HUES64 (cell line): Measurements from ENCODE around the gene TP53BP2.
A peak's percentile ranks its signal among the peaks of the same experiment; 100 is the strongest.
"Not testable (repeated sequence)": the region's sequence is repeated elsewhere in the genome, so short reads cannot be mapped to it uniquely, and the experiment has no call there.

Experiments used
- H3K27ac ChIP-seq: 2 replicates; pipeline ENCODE4 v1.7.0; 2013; ENCODE audit warnings: low read depth, low read length, inconsistent platforms
- H3K27me3 ChIP-seq: 2 replicates; pipeline ENCODE4 v1.6.1; 2013; ENCODE audit warnings: mild to moderate bottlenecking, low read length; ENCODE audit not compliant: insufficient read depth
- H3K36me3 ChIP-seq: 2 replicates; pipeline ENCODE4 v1.6.1; 2013; ENCODE audit warnings: mild to moderate bottlenecking, low read length; ENCODE audit not compliant: insufficient read depth
- H3K4me1 ChIP-seq: 2 replicates; pipeline ENCODE4 v1.6.1; 2013; ENCODE audit warnings: mild to moderate bottlenecking, low read length, moderate library complexity; ENCODE audit not compliant: insufficient read depth
- H3K4me3 ChIP-seq: 2 replicates; pipeline ENCODE4 v1.5.1; 2013; ENCODE audit warnings: mild to moderate bottlenecking, low read length, moderate library complexity
- H3K9ac ChIP-seq: 2 replicates; pipeline ENCODE4 v1.6.1; 2013; ENCODE audit warnings: mild to moderate bottlenecking, low read depth, low read length
- H3K9me3 ChIP-seq: 2 replicates; pipeline ENCODE4 v1.6.1; 2013; ENCODE audit warnings: low read depth, low read length; ENCODE audit not compliant: insufficient read depth
- WGBS: fragments of 150-250, 120-280 bp; methylation state at CpG from one replicate; pipeline ENCODE4 v1.1.7; 2013; ENCODE audit warnings: missing lambda C conversion rate; 5-methylcytosine and 5-hydroxymethylcytosine counted together

The TP53BP2 gene

DNA sequence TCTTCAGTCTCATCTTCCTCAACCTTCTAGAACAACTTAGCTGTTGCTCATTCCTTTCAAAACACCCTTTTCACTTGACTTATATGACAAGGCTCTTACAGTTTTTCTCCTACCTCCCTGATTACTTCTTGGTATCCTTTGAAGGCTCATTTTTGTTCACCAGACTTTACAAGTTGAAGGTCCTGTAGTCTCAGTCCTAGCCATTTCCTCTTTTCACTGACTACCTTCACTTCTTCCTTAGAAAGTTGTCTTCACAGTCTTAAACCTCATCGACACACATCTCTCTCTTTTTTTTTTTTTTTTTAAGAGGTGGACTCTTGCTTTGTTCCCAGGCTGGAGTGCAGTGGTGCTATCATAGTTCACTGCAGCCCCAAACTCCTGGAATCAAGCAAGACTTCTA lies 6.6 kb upstream of the TP53BP2 start:
- 100% methylated on average over 1 of the region's 1 CpG for WGBS
- H3K27ac ChIP-seq = no peak overlapping the region
- H3K4me1 ChIP-seq = no peaks in the 10 kb centered on the region
- H3K27me3 ChIP-seq = no peaks in the 10 kb centered on the region
- no peak overlapping the region for H3K4me3 ChIP-seq
- no peaks in the 10 kb centered on the region for H3K9me3 ChIP-seq
- no peak overlapping the region for H3K9ac ChIP-seq
- H3K36me3 ChIP-seq = no peaks in the 10 kb centered on the region

DNA sequence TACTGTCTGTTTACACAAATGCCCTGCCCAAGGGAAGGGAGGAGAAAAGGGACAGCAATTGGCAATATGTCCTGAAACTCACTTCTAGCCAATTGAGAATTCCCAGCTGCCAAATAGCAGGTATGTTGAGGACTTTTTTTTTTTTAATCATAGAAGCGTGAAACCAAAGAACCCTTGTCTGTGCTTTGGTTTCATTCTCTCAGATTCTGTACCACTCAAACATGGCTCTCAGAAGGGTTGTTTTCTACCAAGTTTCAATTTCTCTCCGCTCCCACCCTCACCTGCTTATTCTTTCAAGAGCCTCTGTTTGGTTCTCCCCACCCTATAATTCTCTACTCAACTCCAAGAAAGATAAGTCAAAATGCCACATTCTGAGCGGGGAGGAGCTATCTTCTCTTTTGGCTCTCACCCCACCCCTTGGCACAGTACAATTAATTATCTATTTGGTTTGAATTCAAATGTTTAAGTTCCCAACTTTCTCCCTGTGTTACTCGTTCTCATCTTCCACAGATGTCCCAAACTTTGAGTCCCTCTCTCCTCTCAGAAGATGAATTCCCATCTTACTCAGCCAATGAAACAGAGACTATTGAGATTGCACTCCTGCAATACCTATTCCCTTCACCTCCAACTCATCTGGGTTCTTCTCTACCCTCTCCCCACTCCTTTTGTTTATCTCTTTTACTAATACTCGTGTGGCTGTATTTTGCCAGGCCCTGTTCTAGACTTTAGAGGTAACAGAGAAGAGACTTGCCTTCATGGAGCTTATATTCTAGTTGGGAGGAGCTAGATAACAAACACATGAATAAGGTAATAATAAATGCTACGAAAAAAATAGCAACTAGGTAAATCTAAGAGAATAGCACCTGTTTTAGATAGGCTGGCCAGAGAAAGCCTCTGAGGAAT lies 3.9 kb upstream of the TP53BP2 start:
- Histone ChIP-seq H3K27me3 (no peaks in the 10 kb centered on the region), H3K9me3 (no peaks in the 10 kb centered on the region), H3K9ac (no peak overlapping the region), H3K4me1 (peaks cover 5% of the 10 kb centered on the region; the same call in 1 of the 2 replicates), H3K27ac (no peak overlapping the region), H3K36me3 (no peaks in the 10 kb centered on the region), H3K4me3 (no peak overlapping the region)
- WGBS = 91% methylated on average over 6 of the region's 6 CpGs

DNA sequence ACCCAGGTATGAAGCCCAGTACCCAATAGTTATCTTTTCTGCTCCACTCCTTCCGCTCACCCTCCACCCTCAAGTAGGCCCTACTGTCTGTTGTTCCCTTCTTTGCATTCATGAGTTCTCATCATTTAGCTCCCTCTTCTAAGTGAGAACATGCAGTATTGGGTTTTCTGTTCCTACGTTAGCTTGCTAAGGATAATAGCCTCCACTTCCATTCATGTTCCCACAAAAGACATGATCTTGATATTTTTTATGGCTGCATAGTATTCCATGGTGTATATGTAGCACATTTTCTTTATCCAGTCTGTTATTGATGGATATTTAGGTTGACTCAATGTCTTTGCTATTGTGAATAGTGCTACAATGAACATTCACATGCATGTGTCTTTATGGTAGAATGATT lies 2.8 kb upstream of the TP53BP2 start:
- no peak overlapping the region for H3K4me3 ChIP-seq
- H3K36me3 ChIP-seq = no peaks in the 10 kb centered on the region
- H3K9me3 ChIP-seq = no peaks in the 10 kb centered on the region
- H3K4me1 ChIP-seq = peaks cover 14% of the 10 kb centered on the region; the same call in 1 of the 2 replicates
- 89% methylated on average over 1 of the region's 2 CpGs for WGBS
- no peak overlapping the region for H3K27ac ChIP-seq
- no peak overlapping the region for H3K9ac ChIP-seq
- no peaks in the 10 kb centered on the region for H3K27me3 ChIP-seq

DNA sequence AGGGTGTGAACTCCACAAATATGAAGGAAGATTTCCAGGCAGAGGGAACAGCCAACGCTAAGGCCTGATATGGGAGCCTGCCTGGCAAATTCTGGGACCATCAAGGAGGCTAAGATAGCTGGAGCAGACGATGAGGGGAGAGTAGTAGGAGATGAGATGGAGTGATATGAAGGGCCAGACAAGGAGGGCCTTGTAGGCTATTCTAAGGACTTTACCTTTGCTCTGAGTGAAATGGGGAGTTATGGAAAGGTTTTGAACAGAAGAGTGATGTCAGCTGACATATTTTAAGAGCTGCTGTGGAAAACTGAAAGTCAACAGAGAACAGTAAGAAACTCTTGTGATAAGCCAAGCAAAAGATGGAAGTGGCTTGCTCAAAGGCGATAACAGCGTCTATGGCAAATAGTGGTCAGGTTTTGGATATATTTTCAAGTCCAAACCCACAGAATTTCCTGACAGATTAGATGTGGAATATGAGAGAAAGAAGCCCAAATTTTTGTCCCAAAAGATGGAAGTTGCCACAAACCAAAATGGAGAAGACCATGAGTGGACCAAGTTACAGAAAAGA lies 2.1 kb upstream of the TP53BP2 start:
- WGBS = 94% methylated on average over 4 of the region's 4 CpGs
- H3K4me3 ChIP-seq = no peak overlapping the region
- H3K9me3 ChIP-seq = no peaks in the 10 kb centered on the region
- H3K27me3 ChIP-seq = no peaks in the 10 kb centered on the region
- H3K27ac ChIP-seq = no peak overlapping the region
- H3K4me1 ChIP-seq = peaks cover 14% of the 10 kb centered on the region; the same call in 1 of the 2 replicates
- no peaks in the 10 kb centered on the region for H3K36me3 ChIP-seq
- H3K9ac ChIP-seq = no peak overlapping the region

DNA sequence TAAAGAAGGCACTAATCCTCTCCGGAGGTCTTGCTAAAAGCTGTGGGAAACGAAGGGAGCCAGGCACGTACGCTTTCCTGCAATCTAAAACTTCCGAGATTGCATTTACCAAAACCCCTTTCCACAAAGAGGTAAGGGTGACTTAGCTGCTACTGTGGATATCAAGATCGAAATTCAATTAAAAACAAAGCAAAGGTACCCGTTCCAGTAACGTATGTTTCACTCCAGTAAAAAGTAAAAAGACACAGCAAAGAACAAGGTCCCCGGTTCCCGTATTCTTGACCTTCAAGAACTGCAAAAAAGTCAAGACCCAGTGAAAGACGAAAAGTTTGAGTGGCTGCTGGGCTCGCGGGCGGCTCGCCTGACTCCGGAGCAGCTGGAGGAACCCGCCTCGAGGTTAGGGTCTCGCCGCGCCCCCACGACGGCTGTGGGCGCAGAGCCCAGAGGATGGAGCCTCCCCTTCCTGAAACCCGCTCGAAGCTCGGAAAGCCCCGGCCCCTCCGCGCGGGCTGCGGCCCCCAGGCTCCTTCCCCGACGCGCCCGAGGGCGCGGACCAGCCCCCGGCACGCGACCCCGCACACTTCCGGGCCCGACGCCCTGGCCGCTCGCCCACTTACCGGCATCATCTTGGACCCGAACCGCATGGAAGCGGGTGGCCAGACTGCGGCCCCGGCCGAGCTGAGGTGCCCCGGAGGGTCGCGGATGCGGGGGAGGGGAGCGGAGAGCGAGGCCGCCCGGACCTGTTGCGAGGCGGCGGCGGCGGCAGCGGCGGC lies 524 bp downstream of the TP53BP2 start:
- H3K27me3 ChIP-seq = no peaks in the 10 kb centered on the region
- H3K27ac ChIP-seq = peak overlapping the region; percentile 99
- no peaks in the 10 kb centered on the region for H3K9me3 ChIP-seq
- H3K4me3 ChIP-seq = peak overlapping the region; percentile 86
- no peaks in the 10 kb centered on the region for H3K36me3 ChIP-seq
- peaks cover 25% of the 10 kb centered on the region for H3K4me1 ChIP-seq
- under 1% methylated on average over 69 of the region's 69 CpGs for WGBS
- H3K9ac ChIP-seq = peak overlapping the region; percentile 92

DNA sequence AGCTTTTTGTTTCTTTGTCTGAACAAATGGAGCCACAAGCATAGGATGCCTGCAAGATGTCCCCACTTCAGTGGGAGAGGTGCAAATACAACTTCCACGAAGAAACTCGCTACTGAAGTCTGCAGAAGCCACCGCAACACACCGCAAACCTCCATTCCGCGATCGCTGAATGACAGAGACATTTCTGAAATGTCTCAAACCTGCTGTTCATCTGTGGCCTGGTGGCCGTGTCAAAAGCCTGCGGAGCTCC lies 1.0 kb downstream of the TP53BP2 start:
- no peaks in the 10 kb centered on the region for H3K36me3 ChIP-seq
- H3K9ac ChIP-seq = peak overlapping the region; percentile 92
- peak overlapping the region; percentile 99; the same call in 1 of the 2 replicates for H3K27ac ChIP-seq
- no peaks in the 10 kb centered on the region for H3K9me3 ChIP-seq
- WGBS = 1% methylated on average over 9 of the region's 9 CpGs
- peaks cover 25% of the 10 kb centered on the region for H3K4me1 ChIP-seq
- peak overlapping the region; percentile 86 for H3K4me3 ChIP-seq
- no peaks in the 10 kb centered on the region for H3K27me3 ChIP-seq

DNA sequence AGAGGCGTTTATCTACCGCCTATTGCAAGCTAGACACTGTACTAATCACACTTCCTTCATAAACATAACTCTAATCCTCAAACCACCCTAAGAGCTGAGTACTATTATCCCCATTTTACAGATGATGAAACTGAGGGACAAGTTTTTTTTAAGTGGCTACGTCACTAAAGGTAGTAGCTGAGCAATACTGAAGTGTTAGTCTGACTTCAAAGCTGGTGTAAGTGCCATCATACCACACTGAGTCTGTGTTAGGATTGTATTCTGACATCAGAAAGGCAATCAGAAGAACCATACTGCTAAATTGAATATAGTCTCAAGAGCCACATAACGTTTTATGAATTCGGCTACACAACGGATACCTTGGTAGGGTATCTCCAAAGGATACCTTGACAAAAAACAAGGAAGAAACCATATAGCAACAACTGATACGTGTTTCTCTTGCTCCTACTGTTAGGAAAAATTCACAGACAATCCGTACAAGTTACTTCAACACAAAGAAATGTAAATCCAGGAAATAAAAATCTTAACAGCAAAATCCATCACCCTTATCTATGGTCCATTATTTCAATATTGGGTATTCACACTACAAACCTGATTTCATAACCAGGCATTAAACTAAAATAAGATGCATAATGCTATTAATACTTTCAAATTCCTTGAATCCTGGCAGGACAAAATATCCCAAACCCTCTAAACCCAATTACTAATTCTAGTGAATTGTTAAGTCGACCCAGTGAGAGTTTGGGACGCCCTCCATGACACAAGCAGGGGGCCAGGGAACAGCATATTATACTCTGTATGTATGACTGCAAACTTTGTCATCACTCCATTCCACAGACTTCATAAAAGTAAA lies 1.6 kb downstream of the TP53BP2 start:
- Histone ChIP-seq H3K9ac (peak overlapping the region; percentile 92; the same call in 1 of the 2 replicates), H3K9me3 (no peaks in the 10 kb centered on the region), H3K27ac (no peak overlapping the region), H3K27me3 (no peaks in the 10 kb centered on the region), H3K4me1 (peaks cover 28% of the 10 kb centered on the region), H3K36me3 (no peaks in the 10 kb centered on the region), H3K4me3 (peak overlapping the region; percentile 86)
- 61% methylated on average over 10 of the region's 10 CpGs for WGBS

DNA sequence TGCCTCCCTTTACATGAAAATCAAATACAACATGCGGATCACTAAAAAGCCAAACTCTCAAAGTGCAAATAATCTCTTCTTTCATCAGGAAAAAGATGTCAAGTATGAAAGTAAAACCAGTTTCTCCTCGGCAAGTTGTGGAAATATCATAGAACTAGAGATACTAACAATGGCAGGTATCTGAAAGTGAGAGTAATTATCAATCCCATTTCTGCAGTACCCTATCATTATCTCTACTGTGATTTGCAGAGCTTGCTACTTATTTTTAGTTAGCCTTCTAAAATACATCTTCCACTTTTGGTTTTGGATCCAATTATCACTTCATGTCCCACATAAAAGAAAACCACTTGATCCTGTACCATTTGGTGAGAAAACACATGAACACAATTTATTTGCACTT lies 3.0 kb downstream of the TP53BP2 start:
- H3K9ac ChIP-seq = no peak overlapping the region
- 83% methylated on average over 1 of the region's 2 CpGs for WGBS
- no peak overlapping the region for H3K27ac ChIP-seq
- H3K4me1 ChIP-seq = peaks cover 40% of the 10 kb centered on the region
- no peaks in the 10 kb centered on the region for H3K27me3 ChIP-seq
- no peaks in the 10 kb centered on the region for H3K9me3 ChIP-seq
- no peak overlapping the region for H3K4me3 ChIP-seq
- H3K36me3 ChIP-seq = no peaks in the 10 kb centered on the region

DNA sequence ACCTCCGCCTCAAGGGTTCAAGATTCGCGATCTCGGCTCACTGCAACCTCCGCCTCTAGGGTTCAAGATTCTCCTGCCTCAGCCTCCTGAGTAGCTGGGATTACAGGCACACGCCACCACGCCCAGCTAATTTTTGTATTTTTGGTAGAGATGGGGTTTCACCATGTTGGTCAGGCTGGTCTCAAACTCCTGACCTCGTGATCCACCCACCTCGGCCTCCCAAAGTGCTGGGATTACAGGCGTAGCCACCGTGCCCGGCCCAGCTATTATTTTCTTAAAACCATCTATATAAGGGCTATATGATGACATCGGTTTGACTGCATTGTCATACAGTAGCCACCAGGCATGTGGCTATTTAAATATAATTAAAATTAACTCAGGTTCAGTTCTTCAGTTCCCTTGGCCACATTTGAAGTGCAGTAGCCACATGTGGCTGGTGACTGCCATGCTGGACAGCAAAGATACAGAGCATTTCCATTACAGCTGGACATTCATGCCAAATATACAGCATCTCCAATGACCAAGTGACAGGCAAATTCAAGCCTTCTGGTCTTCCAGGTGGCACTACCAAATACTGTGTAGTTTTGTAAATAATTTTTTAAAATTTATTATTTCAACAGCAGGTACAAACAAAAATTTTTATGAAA lies 3.6 kb downstream of the TP53BP2 start:
- not testable (repeated sequence) for H3K27me3 ChIP-seq, H3K4me3 ChIP-seq, H3K27ac ChIP-seq, H3K36me3 ChIP-seq, H3K9ac ChIP-seq, H3K9me3 ChIP-seq
- peaks cover 46% of the 10 kb centered on the region for H3K4me1 ChIP-seq
- 96% methylated on average over 13 of the region's 13 CpGs for WGBS

DNA sequence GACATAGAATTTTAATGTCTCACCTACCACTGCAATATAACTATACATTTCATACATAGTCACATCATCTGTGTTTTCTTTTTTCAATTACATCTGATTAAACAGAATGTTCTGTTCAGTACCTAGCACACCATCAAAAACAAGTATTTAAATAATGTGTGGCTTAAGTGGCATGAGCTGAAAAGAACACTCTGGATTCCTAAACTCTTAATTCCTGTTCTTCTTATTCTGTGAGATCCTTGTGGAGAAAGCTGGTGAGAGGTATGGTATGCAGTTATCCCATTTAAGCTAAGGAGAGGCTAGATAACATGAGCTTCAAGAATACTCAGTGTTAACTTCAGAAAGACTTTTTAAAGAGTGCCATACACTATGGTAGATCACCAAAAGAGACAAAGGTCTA lies 5.5 kb downstream of the TP53BP2 start:
- Histone ChIP-seq H3K4me1 (peaks cover 55% of the 10 kb centered on the region), H3K4me3 (no peak overlapping the region), H3K27ac (no peak overlapping the region), H3K9ac (no peak overlapping the region), H3K9me3 (no peaks in the 10 kb centered on the region), H3K36me3 (no peaks in the 10 kb centered on the region), H3K27me3 (no peaks in the 10 kb centered on the region)
